ENCODE measurements around the gene AMBRA1.

Gene AMBRA1

GRCh38 chr11:46485856-46486443 lies 107.9 kb downstream of the AMBRA1 start:
- TF ChIP-seq CTCF (IDR thresholded peaks at IDR 0.05; ENCODE audit: insufficient read depth, missing control alignments) = no peak
- FAIRE-seq = no peak

DNA sequence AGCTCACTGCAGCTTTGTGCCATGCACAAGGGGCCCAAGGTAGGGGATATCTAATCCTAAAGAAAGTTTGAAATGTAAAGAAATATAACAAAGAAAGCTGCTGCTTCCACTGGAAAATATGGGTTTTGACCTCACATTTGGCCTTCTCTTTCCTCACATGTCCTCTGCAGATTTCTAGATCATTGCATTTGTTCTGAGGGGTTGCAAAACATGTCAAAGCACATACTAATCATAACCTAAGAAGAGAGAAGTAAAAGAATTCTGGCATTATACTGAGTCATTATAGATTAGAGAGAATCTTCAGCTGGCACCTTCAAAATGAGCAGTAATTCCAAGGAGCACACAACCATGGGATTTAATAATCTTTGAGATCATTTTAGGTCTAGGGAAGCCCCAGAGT lies 109.7 kb downstream of the AMBRA1 start:
- FAIRE-seq (no peak), DNase-seq (ENCODE audit: insufficient read length, low spot score) (no peak)
- TF ChIP-seq CTCF (IDR thresholded peaks at IDR 0.05; ENCODE audit: insufficient read depth, missing control alignments) = no peak

More at GRCh38 chr11:46485856-46486443, 107.9 kb downstream of the AMBRA1 start:
- no peak for DNase-seq (ENCODE audit: insufficient read length, low spot score)

DNA sequence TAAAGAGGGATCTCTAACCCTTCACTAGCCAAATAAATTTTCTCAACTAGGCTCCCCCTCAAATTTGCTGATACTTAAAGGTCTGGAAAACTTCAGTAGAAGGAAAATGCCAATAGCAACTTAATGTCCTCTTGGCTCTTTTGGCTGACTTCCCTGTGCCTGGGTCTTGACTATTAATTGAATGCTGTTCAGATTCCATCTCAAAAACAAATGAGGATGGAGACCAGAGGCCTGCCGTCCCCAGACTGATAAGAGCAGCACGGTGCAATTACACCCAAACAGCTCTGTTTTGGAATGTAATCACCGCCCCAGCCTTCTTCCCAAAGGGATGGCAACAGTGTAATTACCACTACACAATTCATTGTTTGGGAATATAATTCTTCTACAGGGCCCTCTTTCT lies 112.9 kb downstream of the AMBRA1 start:
- no peak for TF ChIP-seq CTCF (IDR thresholded peaks at IDR 0.05; ENCODE audit: insufficient read depth, missing control alignments)
- DNase-seq (ENCODE audit: insufficient read length, low spot score) (no peak), FAIRE-seq (no peak)

DNA sequence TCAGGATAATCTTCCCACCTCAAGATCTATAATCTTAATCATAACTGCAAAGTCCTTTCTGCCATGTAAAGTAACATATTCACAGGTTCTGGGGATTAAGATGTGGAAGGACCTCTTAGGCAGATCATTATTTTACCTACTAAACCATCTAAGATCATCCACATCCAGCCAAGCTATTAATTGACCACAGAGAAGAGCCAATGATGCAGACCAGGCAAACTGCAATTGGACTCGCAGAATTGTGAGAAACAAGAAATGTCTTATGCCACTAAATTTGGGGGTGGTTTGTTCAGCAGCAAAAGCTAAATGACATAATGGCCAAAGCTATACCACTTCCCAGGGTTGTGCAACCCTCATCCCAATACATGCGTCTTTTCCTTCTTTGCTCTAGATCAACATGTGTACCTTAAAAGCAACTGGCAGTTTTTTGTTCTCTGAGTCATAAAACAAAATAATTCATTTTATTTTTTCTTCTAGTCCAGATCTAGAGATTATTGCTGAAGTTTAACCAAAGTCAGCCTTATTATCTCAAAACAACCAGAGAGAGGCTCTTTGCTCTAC lies 113.6 kb downstream of the AMBRA1 start:
- FAIRE-seq = no peak
- TF ChIP-seq CTCF (IDR thresholded peaks at IDR 0.05; ENCODE audit: insufficient read depth, missing control alignments) = no peak
- no peak for DNase-seq (ENCODE audit: insufficient read length, low spot score)

GRCh38 chr11:46479601-46480000 lies 114.2 kb downstream of the AMBRA1 start:
- FAIRE-seq (no peak), DNase-seq (ENCODE audit: insufficient read length, low spot score) (no peak)
- TF ChIP-seq CTCF (IDR thresholded peaks at IDR 0.05; ENCODE audit: insufficient read depth, missing control alignments) = no peak

GRCh38 chr11:46478196-46478595 lies 115.6 kb downstream of the AMBRA1 start:
- no peak for TF ChIP-seq CTCF (IDR thresholded peaks at IDR 0.05; ENCODE audit: insufficient read depth, missing control alignments)
- FAIRE-seq (no peak), DNase-seq (ENCODE audit: insufficient read length, low spot score) (no peak)

- FAIRE-seq (no peak), DNase-seq (ENCODE audit: insufficient read length, low spot score) (no peak)
- no peak for TF ChIP-seq CTCF (IDR thresholded peaks at IDR 0.05; ENCODE audit: insufficient read depth, missing control alignments)
These were observed 116.7 kb downstream of the AMBRA1 start for GRCh38 chr11:46477136-46477535.
